Hepatocyte (in vitro differentiated cells): ENCODE measurements around the gene TSPAN6. TPM values are rescaled to one million over a fixed set of nuclear protein-coding genes. Genes with fewer than 3 reads are reported as not detected.

Experiments
- DNase-seq: peaks from one replicate; pipeline ENCODE4 v3.0.0-alpha.2; 2016; ENCODE audit warnings: low spot score
- H2AFZ ChIP-seq: fragments of 200-600 bp; sonication (generic); 2 replicates; pipeline ENCODE4 v1.6.0; 2016; ENCODE audit warnings: antibody characterized with exemption, mild to moderate bottlenecking
- H3K27ac ChIP-seq: fragments of 200-600 bp; sonication (generic); 2 replicates; pipeline ENCODE4 v1.5.1; 2016; ENCODE audit warnings: mild to moderate bottlenecking
- H3K27me3 ChIP-seq: fragments of 200-600 bp; sonication (generic); 2 replicates; pipeline ENCODE4 v1.6.1; 2016
- H3K36me3 ChIP-seq: fragments of 200-600 bp; sonication (generic); replicated peaks from 2 replicates; pipeline ENCODE4 v1.5.1; 2016; ENCODE audit warnings: low read depth; ENCODE audit not compliant: insufficient read depth
- H3K4me1 ChIP-seq: fragments of 200-600 bp; sonication (generic); 2 replicates; pipeline ENCODE4 v1.5.1; 2016; ENCODE audit warnings: mild to moderate bottlenecking, moderate library complexity; ENCODE audit not compliant: insufficient read depth
- H3K4me2 ChIP-seq: fragments of 200-600 bp; sonication (generic); 2 replicates; pipeline ENCODE4 v1.6.0; 2016
- H3K4me3 ChIP-seq: fragments of 200-600 bp; sonication (generic); 2 replicates; pipeline ENCODE4 v1.5.1; 2016; ENCODE audit warnings: mild to moderate bottlenecking
- H3K79me2 ChIP-seq: fragments of 200-600 bp; sonication (generic); 2 replicates; pipeline ENCODE4 v1.6.0; 2017; ENCODE audit warnings: mild to moderate bottlenecking
- H3K9me2 ChIP-seq: fragments of 200-600 bp; sonication (generic); replicated peaks from 2 replicates; pipeline ENCODE4 v1.6.0; 2017; ENCODE audit warnings: mild to moderate bottlenecking; ENCODE audit not compliant: insufficient read depth
- H3K9me3 ChIP-seq: fragments of 200-600 bp; sonication (generic); 2 replicates; pipeline ENCODE4 v1.5.1; 2016; ENCODE audit warnings: low read depth, mild to moderate bottlenecking
- H4K20me1 ChIP-seq: fragments of 200-600 bp; sonication (generic); 2 replicates; pipeline ENCODE4 v1.6.0; 2016; ENCODE audit warnings: mild to moderate bottlenecking; ENCODE audit not compliant: insufficient read depth, poor library complexity, severe bottlenecking
- CTCF ChIP-seq: fragments of 200-600 bp; sonication (generic); IDR thresholded peaks from 2 replicates; pipeline ENCODE4 v1.5.1; 2016; ENCODE audit warnings: antibody characterized with exemption, mild to moderate bottlenecking; ENCODE audit not compliant: poor library complexity
- EZH2 ChIP-seq: fragments of 200-600 bp; sonication (generic); IDR thresholded peaks from 2 replicates; pipeline ENCODE4 v1.6.1; 2016; ENCODE audit warnings: antibody characterized with exemption, mild to moderate bottlenecking, borderline replicate concordance
- EZH2phosphoT487 ChIP-seq: fragments of 200-600 bp; sonication (generic); IDR thresholded peaks from one replicate; pipeline ENCODE4 v1.6.1; 2018; ENCODE audit warnings: antibody characterized with exemption, mild to moderate bottlenecking, low read depth, moderate library complexity; ENCODE audit not compliant: unreplicated experiment, severe bottlenecking
- WGBS: methylation state at CpG from one replicate; pipeline ENCODE4 v1.1.6; 2016; ENCODE audit warnings: low lambda C conversion rate; ENCODE audit errors: missing lambda C conversion rate; 5-methylcytosine and 5-hydroxymethylcytosine counted together
- polyA plus RNA-seq: library from polyadenylated mRNA; unstranded; fragments of >200 nt; fragmentation: Nextera tagmentation; extraction: Ambion mirVana; gene quantifications from 2 replicates; pipeline ENCODE4 v1.2.1, GENCODE V29; 2016
- total RNA-seq: library from RNA; depleted of rRNA; stranded (reverse); fragments of >200 nt; gene quantifications from 2 replicates; pipeline ENCODE4 v1.2.3, GENCODE V29; 2014

Gene TSPAN6
- total and polyA plus RNA-seq, 2 experiments from 2014 or later: 131 to 134 TPM

DNA sequence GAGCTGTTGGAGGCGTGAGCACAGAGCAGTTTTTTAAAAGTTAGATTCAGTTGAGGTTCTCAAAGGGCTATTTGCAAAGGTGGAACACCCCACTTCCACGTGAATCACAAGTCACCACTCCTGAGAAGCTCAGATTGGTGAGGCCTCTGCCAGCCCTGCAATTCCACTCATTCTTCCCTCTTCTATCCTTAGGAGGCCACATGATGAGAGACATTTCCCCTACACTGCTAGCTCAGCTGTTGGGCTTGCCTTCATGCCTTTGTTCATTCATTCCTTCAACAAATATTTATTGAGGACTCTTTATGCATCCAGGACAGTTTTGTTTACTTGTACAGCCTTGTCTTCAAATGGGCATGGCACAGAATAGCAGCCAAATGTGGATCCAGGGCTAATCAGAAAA, 11.1 kb upstream of the TSPAN6 start:
- Histone ChIP-seq H3K79me2 (no peaks in the 10 kb centered on the region), H4K20me1 (no peaks in the 10 kb centered on the region), H3K27ac (peak overlapping the region; percentile 89), H3K9me3 (no peaks in the 10 kb centered on the region), H2AFZ (no peak overlapping the region), H3K4me1 (peaks cover 41% of the 10 kb centered on the region), H3K4me3 (no peak overlapping the region), H3K4me2 (no peak overlapping the region), H3K9me2 (no peaks in the 10 kb centered on the region), H3K36me3 (no peaks in the 10 kb centered on the region), H3K27me3 (no peaks in the 10 kb centered on the region)
- TF ChIP-seq CTCF (no peak), EZH2 (no peak), EZH2phosphoT487 (no peak)
- DNase-seq: no peak
- WGBS: 48% methylated on average over 2 of the region's 2 CpGs

GRCh38 chrX:100647095-100647494, 10.5 kb upstream of the TSPAN6 start:
- no peak overlapping the region for H2AFZ ChIP-seq
- H3K4me1 ChIP-seq: peaks cover 45% of the 10 kb centered on the region
- H3K9me3 ChIP-seq: no peaks in the 10 kb centered on the region
- H3K9me2 ChIP-seq: no peaks in the 10 kb centered on the region
- TF ChIP-seq CTCF (no peak), EZH2 (no peak), EZH2phosphoT487 (no peak)
- DNase-seq: peak; percentile 18
- no peaks in the 10 kb centered on the region for H3K79me2 ChIP-seq
- no peaks in the 10 kb centered on the region for H3K36me3 ChIP-seq
- 0% methylated on average over 1 of the region's 1 CpG for WGBS
- no peaks in the 10 kb centered on the region for H3K27me3 ChIP-seq
- peak overlapping the region; percentile 89 for H3K27ac ChIP-seq
- H4K20me1 ChIP-seq: no peaks in the 10 kb centered on the region
- no peak overlapping the region for H3K4me3 ChIP-seq
- no peak overlapping the region for H3K4me2 ChIP-seq

DNA sequence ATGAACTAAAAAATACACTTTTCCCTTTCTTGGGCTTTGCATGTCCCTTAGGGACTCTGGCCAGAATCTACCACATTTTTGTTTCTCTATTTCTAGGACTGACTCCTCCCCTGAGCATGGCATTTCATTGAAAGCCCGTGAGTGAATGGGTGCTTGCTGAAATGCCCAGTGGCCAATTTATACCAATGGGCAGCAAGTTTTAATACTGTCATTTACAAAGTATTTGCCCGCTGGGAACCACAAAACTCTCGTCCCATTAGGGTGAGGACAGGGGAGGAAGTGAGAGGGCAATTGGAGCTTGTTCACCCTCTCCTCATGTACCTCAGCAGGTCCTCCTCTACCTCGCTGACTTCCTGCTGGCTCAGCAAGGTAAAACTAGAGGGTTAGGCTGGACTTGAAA, 8.5 kb upstream of the TSPAN6 start:
- 71% methylated on average over 4 of the region's 4 CpGs for WGBS
- no peak for TF ChIP-seq EZH2phosphoT487
- TF ChIP-seq EZH2: no peak
- TF ChIP-seq CTCF: no peak
- Histone ChIP-seq H3K4me2 (peak overlapping the region; percentile 39), H3K9me2 (no peaks in the 10 kb centered on the region), H3K4me3 (no peak overlapping the region), H3K4me1 (peaks cover 45% of the 10 kb centered on the region), H3K27me3 (no peaks in the 10 kb centered on the region), H3K36me3 (no peaks in the 10 kb centered on the region), H2AFZ (no peak overlapping the region), H3K9me3 (no peaks in the 10 kb centered on the region), H4K20me1 (no peaks in the 10 kb centered on the region), H3K27ac (peak overlapping the region; percentile 52), H3K79me2 (no peaks in the 10 kb centered on the region)
- no peak for DNase-seq
